ENCODE measurements around the gene XK. TPM values are rescaled to one million over a fixed set of nuclear protein-coding genes. Genes with fewer than 3 reads are reported as not detected.

Gene XK
- total and polyA plus RNA-seq, 2 donors (not counting 3 experiments of a cell fraction or from before 2014, with no cell fraction given) = 0.03 to 0.07 TPM

- dilution Hi-C loops (cut with MboI; ENCODE audit: extremely low pct_ligation_motif_present, low sequenced_read_pairs) = no loop called here
- Histone ChIP-seq H3K27me3 (ENCODE audit: control insufficient read depth in 2 of 2, insufficient read depth in 2 of 2, low read length in 2 of 2) (no peaks in the 10 kb centered on the region), H4K20me1 (replicated peaks; ENCODE audit: control insufficient read depth, extremely low read depth, insufficient read depth, low read length) (no peaks in the 10 kb centered on the region), H3K36me3 (ENCODE audit: control insufficient read depth in 2 of 2, extremely low read depth in 1 of 2, insufficient read depth in 2 of 2, low read length in 2 of 2) (no peaks in the 10 kb centered on the region), H3K4me3 (replicated peaks in 1 of 3; ENCODE audit: insufficient read depth in 1 of 3, low read depth in 1 of 3, low read length in 3 of 3) (no peak overlapping the region), H3K4me1 (ENCODE audit: control insufficient read depth, extremely low read depth, insufficient read depth, low read length) (no peaks in the 10 kb centered on the region), H3K9me1 (replicated peaks; ENCODE audit: control insufficient read depth, extremely low read depth, insufficient read depth, low read length) (no peaks in the 10 kb centered on the region), H2AFZ (ENCODE audit: low read depth, low read length) (no peak overlapping the region), H3K9me3 (replicated peaks; ENCODE audit: control insufficient read depth, insufficient read depth, low read length) (no peaks in the 10 kb centered on the region), H3K4me2 (ENCODE audit: insufficient read depth, low read length) (no peak overlapping the region), H3K9ac (replicated peaks; ENCODE audit: extremely low read depth, insufficient read depth, low read length) (no peak overlapping the region), H3K27ac (ENCODE audit: insufficient read depth, low read depth, low read length) (no peak overlapping the region), H3K79me2 (ENCODE audit: control insufficient read depth, insufficient read depth, low read length) (no peaks in the 10 kb centered on the region)
- no TSS peak for BruUV-seq (replicated peaks)
- FAIRE-seq (no peak), DNase-seq (ENCODE audit: low read depth, low spot score) (no peak)
- CTCF ChIA-PET = no interaction called here
- intact Hi-C loops (cut with micrococcal nuclease) = no loop called here
- POLR2A ChIA-PET = no interaction called here
- TF ChIP-seq JUN (IDR thresholded peaks at IDR 0.05; ENCODE audit: borderline replicate concordance, insufficient read depth, insufficient read length, low read depth) = no peak
- TF ChIP-seq FOS (IDR thresholded peaks at IDR 0.05; ENCODE audit: borderline replicate concordance, insufficient read depth, low read length) = no peak
- TF ChIP-seq POLR2AphosphoS5 (IDR thresholded peaks at IDR 0.05; ENCODE audit: insufficient read depth, low read depth, low read length) = no peak
- no peak for TF ChIP-seq MAX (IDR thresholded peaks at IDR 0.05; ENCODE audit: insufficient read depth, insufficient read length)
- TF ChIP-seq MYC (IDR thresholded peaks at IDR 0.05; ENCODE audit: low read depth, low read length) = no peak
- TF ChIP-seq EZH2 (IDR thresholded peaks at IDR 0.05; ENCODE audit: borderline replicate concordance, low read depth, low read length, severe bottlenecking) = no peak
- no peak for TF ChIP-seq CTCF (IDR thresholded peaks at IDR 0.05; ENCODE audit: extremely low read depth in 1 of 2, insufficient read depth in 1 of 2, low read depth in 1 of 2, low read length in 2 of 2)
- TF ChIP-seq GATA2 (IDR thresholded peaks at IDR 0.05; ENCODE audit: insufficient read depth, insufficient read length, low read depth, low read length) = no peak
- no peak for TF ChIP-seq POLR2A (IDR thresholded peaks at IDR 0.05; ENCODE audit: low read depth, low read length)
Measured at GRCh38 chrX:37714479-37714878, 28.9 kb downstream of the XK start.
